Effector memory CD4-positive, alpha-beta T cell (primary cell): ENCODE data around the gene KLHL29.

Source experiments
- DNase-seq, 3 donors: peaks; one replicate each; pipeline ENCODE4 v3.0.0-alpha.2; 2020
- H3K27ac ChIP-seq: 2 replicates; pipeline ENCODE4 v1.7.0; 2013; ENCODE audit warnings: mild to moderate bottlenecking, low read length, moderate library complexity; ENCODE audit not compliant: insufficient read depth, poor library complexity, severe bottlenecking
- H3K27me3 ChIP-seq: replicated peaks from 2 replicates; pipeline ENCODE4 v1.7.0; 2013; ENCODE audit warnings: mild to moderate bottlenecking, low read length; ENCODE audit not compliant: insufficient read depth, control insufficient read depth, poor library complexity, severe bottlenecking
- H3K36me3 ChIP-seq: 2 replicates; pipeline ENCODE4 v1.7.0; 2013; ENCODE audit warnings: mild to moderate bottlenecking, low read length, moderate library complexity; ENCODE audit not compliant: control insufficient read depth, insufficient read depth
- H3K4me1 ChIP-seq: 2 replicates; pipeline ENCODE4 v1.7.0; 2013; ENCODE audit warnings: low read length, mild to moderate bottlenecking; ENCODE audit not compliant: control insufficient read depth, insufficient read depth, poor library complexity, severe bottlenecking
- H3K4me3 ChIP-seq: 2 replicates; pipeline ENCODE4 v1.7.0; 2013; ENCODE audit warnings: low read length, low read depth, mild to moderate bottlenecking; ENCODE audit not compliant: insufficient read depth, poor library complexity, severe bottlenecking
- H3K9me3 ChIP-seq: 2 replicates; pipeline ENCODE4 v1.7.0; 2013; ENCODE audit warnings: mild to moderate bottlenecking, low read length, moderate library complexity; ENCODE audit not compliant: control insufficient read depth

The KLHL29 gene

DNA sequence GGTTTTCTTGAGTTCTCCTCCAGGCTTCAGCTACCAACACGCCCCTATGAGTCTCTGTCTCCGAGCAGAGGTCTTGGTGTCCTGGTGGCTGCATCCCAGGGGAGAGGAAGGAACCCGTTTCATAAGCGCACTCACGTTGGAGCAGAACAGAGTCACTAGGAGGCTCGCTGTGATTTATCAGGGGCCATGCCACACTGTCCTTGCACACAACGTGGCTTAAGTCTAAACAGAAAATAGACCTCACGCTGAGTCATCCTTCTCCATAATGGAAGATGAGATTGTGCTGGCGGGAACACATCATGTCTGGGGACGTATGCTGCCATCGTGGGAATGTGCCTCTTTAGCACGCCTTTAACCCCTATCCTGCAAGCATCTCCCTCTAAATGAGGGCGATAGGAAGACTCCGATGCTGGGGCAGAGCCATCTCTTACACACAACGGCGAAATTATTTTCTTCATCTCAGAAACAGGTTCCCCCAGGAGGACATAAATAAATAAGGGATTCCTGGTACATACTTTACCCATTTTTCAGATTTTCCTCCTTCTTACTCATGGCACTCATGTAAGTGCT, 211.4 kb downstream of the KLHL29 start:
- no peaks in the 10 kb centered on the region for H3K27me3 ChIP-seq
- H3K27ac ChIP-seq = no peak overlapping the region
- no peaks in the 10 kb centered on the region for H3K36me3 ChIP-seq
- H3K4me3 ChIP-seq = no peak overlapping the region
- no peak for DNase-seq
- H3K9me3 ChIP-seq = no peaks in the 10 kb centered on the region
- no peaks in the 10 kb centered on the region for H3K4me1 ChIP-seq

DNA sequence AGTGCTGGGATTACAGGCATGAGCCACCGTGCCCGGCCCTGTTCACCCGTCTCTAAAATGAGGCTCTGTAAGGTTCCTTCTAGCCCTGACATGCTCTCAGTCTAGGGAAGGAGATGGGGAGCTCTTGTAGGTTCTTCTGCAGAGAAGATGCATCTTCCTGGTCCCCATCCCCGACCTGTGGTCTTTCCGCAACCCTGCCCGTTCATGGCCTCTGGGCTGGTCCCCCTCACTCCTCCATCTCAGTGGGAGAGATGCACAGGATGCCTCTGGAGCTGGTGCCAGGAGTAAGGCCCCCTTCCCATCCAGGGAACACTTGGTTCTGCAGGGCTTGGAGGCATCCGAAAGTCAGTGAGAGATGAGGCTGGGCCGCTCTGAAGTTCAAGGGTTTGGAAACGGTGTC, 212.7 kb downstream of the KLHL29 start:
- no peak overlapping the region for H3K4me3 ChIP-seq
- H3K36me3 ChIP-seq = no peaks in the 10 kb centered on the region
- H3K4me1 ChIP-seq = no peaks in the 10 kb centered on the region
- no peaks in the 10 kb centered on the region for H3K27me3 ChIP-seq
- no peak overlapping the region for H3K27ac ChIP-seq
- no peak for DNase-seq
- H3K9me3 ChIP-seq = no peaks in the 10 kb centered on the region

DNA sequence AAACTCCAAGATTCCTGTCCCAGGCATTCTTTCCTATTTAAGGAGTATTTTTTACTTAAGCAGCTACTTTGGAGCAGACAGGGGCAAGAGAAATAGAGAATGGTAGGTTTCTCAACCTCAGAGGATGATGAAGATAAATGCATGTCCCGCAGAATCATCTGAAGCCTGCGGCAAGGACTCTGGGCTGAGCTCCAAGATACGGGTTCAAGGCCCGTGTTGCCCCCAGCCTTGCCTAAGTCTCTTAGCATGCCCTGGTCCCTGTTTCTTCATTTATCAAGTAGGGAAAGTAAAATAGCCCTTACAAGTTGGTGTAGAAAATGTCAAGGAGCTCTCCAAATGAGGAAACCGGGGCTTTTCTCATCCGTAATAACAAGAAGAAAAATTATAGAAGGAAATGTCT, 214.0 kb downstream of the KLHL29 start:
- H3K27ac ChIP-seq = no peak overlapping the region
- no peaks in the 10 kb centered on the region for H3K27me3 ChIP-seq
- H3K36me3 ChIP-seq = no peaks in the 10 kb centered on the region
- H3K4me1 ChIP-seq = no peaks in the 10 kb centered on the region
- DNase-seq = no peak
- no peaks in the 10 kb centered on the region for H3K9me3 ChIP-seq
- H3K4me3 ChIP-seq = no peak overlapping the region

DNA sequence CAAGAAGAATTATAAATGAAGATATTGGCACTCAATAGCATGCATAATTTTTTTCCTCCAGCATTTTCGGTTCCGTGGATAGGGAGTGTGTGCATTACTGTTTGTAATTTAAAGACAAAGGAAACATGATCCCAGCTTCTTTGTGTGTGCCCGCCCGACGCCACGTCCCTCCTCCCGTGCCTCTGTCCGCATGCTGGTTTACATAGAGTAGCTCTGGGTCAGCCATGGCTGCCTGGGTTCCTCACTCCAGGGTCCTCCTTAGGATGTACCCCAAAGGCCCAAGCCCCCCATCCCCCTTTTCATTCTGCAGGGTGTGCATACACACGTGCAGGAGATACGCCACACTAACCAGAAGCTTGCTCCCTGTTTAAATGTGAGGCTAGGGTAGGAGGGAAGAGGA, 214.7 kb downstream of the KLHL29 start:
- Histone ChIP-seq H3K9me3 (no peaks in the 10 kb centered on the region), H3K4me3 (no peak overlapping the region), H3K27ac (no peak overlapping the region), H3K36me3 (no peaks in the 10 kb centered on the region), H3K27me3 (no peaks in the 10 kb centered on the region), H3K4me1 (no peaks in the 10 kb centered on the region)
- no peak for DNase-seq

DNA sequence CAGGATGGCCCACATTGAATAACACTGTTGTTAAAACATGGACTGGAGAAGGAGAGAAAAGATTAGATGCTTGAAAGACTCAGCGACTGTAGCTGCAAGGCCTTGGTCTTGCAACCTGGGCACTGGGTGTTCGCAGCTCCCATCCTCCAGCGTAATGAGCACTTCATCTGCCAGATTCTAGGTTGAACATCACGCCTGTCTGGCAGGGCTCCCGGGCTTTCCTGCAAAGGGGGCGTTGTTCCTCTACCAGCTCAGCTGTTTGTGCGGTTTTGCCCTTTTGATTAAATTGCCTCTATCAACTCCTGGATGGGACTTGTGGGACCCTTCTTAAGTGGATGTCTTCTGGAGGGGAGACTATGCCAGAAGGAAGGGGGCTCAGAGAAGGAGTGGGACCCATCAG, 215.4 kb downstream of the KLHL29 start:
- Histone ChIP-seq H3K36me3 (no peaks in the 10 kb centered on the region), H3K27me3 (no peaks in the 10 kb centered on the region), H3K4me3 (no peak overlapping the region), H3K27ac (no peak overlapping the region), H3K9me3 (no peaks in the 10 kb centered on the region), H3K4me1 (no peaks in the 10 kb centered on the region)
- DNase-seq = no peak

DNA sequence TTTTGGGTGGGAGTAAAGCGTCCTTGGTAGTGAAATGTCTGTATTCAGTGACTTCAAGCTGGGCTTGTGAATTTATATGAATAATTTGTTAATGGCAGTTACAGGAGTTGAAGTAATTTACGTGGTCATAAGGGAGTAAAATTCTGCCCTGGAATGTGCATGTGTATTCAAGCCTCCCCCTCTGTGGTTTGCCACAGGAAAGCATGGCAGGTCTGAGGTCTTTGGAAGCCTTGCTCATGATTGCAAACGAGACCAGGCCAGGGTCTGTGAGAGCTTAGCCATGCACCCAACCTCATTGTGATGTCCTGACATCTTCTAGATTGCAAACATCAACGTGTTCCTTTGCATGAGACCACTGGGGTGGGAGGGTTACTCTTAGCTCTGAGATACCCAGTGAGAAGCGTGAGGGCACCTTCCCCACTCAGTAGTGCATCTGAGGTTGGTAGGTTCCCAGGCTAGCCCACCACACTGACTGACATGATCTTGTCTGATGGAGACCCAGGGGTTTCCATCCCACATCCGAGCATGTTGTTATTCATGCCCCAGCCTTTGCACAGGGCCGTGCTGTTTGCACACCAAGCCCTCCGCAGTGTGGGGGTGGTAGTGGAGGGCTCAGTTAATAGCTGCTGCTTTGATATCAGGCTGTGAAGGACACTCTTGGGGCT, 216.5 kb downstream of the KLHL29 start:
- Histone ChIP-seq H3K4me1 (no peaks in the 10 kb centered on the region), H3K4me3 (no peak overlapping the region), H3K36me3 (no peaks in the 10 kb centered on the region), H3K27ac (no peak overlapping the region), H3K9me3 (no peaks in the 10 kb centered on the region), H3K27me3 (no peaks in the 10 kb centered on the region)
- DNase-seq = no peak

DNA sequence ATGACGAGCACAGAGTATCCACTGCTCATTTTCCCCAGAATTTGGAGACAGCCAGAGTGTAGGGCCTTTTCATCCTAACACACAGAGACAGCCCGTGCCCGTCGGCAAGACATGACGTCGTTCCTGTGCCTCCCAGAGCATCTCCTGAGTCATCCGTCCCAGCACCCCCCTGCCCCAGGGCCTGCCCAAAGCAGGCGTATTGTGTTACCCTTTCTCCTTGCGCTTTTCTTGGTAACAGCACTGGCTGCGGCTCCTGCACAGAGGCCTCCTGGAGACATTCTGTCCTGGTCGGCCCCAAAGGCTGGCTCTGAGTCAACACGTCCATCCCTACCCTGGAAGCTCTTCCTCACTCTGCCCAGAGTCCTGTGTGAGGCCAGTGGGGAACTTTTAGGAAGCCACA, 217.1 kb downstream of the KLHL29 start:
- H3K4me1 ChIP-seq = no peaks in the 10 kb centered on the region
- H3K27me3 ChIP-seq = no peaks in the 10 kb centered on the region
- H3K36me3 ChIP-seq = no peaks in the 10 kb centered on the region
- DNase-seq = no peak
- H3K27ac ChIP-seq = no peak overlapping the region
- H3K9me3 ChIP-seq = peaks cover 4% of the 10 kb centered on the region
- H3K4me3 ChIP-seq = no peak overlapping the region

DNA sequence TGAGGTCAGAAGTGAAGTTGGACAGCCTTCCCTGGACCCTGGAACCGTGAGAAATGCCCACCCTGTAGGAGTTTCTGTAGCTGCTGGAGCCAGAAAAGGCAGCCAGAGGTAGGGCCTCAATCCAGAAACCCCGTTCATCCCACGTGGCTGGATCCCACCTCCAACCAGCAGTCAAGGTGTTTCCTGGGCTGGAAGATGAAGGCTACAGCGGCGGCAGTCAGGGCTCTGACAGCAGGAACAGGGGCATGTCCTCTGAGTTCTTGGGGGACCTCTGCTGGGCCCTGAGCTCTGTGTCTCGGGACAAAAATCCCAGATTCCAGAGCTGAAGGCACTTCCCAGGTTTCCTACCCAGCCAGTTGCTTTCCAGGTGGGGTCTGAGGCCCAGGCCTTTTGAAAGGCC, 218.2 kb downstream of the KLHL29 start:
- Histone ChIP-seq H3K27ac (no peak overlapping the region), H3K4me1 (no peaks in the 10 kb centered on the region), H3K27me3 (no peaks in the 10 kb centered on the region), H3K4me3 (no peak overlapping the region), H3K9me3 (peaks cover 7% of the 10 kb centered on the region), H3K36me3 (no peaks in the 10 kb centered on the region)
- no peak for DNase-seq

DNA sequence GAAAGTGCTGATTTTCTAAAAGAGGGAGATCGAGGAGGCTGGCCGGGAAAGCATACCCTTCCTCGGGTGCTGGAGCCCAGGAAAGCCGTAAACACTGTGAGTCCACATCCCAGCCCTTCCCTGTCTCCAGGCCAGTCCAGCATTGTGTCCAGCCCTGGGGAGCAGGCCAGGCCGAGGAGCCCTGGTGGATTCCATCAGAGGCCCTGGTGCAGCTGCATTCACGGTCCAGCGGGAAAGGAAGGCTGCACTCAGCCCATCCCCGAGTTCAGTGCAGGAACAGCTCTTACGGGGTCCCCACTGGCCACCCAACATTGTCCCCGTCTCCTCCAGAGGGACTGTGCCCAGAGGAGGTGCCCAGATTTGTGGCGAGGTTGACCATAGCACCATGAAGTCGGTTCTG, 218.6 kb downstream of the KLHL29 start:
- DNase-seq = no peak
- Histone ChIP-seq H3K9me3 (peaks cover 7% of the 10 kb centered on the region), H3K27me3 (no peaks in the 10 kb centered on the region), H3K36me3 (no peaks in the 10 kb centered on the region), H3K27ac (no peak overlapping the region), H3K4me1 (no peaks in the 10 kb centered on the region), H3K4me3 (no peak overlapping the region)

DNA sequence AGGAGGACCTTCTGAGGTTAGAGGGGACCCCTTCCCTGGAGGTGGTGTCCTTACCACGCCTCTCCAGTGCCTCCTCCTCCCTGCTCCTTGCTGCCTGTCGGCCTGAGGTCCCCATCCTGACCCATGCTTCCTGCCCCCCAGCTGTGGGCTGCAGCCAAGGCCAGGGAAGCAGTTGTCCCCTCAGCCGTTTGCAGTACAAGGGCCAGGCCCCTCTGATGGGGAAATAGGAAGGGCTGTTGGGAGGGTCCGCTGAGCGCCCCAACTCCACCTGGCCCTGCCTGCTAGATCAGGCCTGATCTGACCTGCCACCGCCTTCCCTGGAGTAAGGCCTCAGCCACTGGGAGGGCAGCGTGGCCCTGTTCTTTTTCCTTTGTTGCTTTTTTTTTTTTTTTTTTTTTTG, 219.8 kb downstream of the KLHL29 start:
- Histone ChIP-seq H3K27me3 (no peaks in the 10 kb centered on the region), H3K27ac (no peak overlapping the region), H3K4me3 (no peak overlapping the region), H3K9me3 (peaks cover 7% of the 10 kb centered on the region), H3K36me3 (no peaks in the 10 kb centered on the region), H3K4me1 (no peaks in the 10 kb centered on the region)
- no peak for DNase-seq
